HFFc6 (cell line): Measurements from ENCODE around the gene DDR2. TPM values are rescaled to one million over a fixed set of nuclear protein-coding genes. Genes with fewer than 3 reads are reported as not detected.

ENCODE experiments used
- DNase-seq: peaks from one replicate; pipeline ENCODE4 v3.0.0-alpha.2; 2018
- H3K27ac Mint-ChIP-seq: 2 replicates; pipeline ENCODE4 v1.8.0; 2020; ENCODE audit warnings: mild to moderate bottlenecking, mixed read lengths
- H3K27me3 Mint-ChIP-seq: 2 replicates; pipeline ENCODE4 v1.8.0; 2021; ENCODE audit warnings: mild to moderate bottlenecking, moderate library complexity, mixed read lengths; ENCODE audit not compliant: insufficient read depth
- H3K36me3 Mint-ChIP-seq: 2 replicates; pipeline ENCODE4 v1.8.0; 2021; ENCODE audit warnings: low read depth, mixed read lengths
- H3K4me1 Mint-ChIP-seq: 2 replicates; pipeline ENCODE4 v1.8.0; 2020; ENCODE audit warnings: low read depth, mixed read lengths
- H3K4me3 Mint-ChIP-seq: 2 replicates; pipeline ENCODE4 v1.8.0; 2020; ENCODE audit warnings: mild to moderate bottlenecking, moderate library complexity, mixed read lengths
- H3K9me3 Mint-ChIP-seq: 2 replicates; pipeline ENCODE4 v1.8.0; 2020; ENCODE audit warnings: mild to moderate bottlenecking, mixed read lengths
- total RNA-seq, 6 experiments: library from RNA; stranded (reverse); fragmentation: NEBNext Ultra II Directional; extraction: Animal tissue kit (Norgen Biotek cat#: 25700); gene quantifications; 2 replicates in 1 of 6; 3 replicates in 5 of 6; pipeline ENCODE4 v1.2.3, GENCODE V29; 2021
- TF ChIP-seq, protein P1 (sequence below): fragments of 200-600 bp; sonication (generic); IDR thresholded peaks from 2 replicates; pipeline ENCODE4 v1.5.0; 2021; ENCODE audit warnings: antibody characterized with exemption, mild to moderate bottlenecking

The DDR2 gene
- total RNA-seq, 6 experiments from 2014 or later = 154 to 218 (median 187) TPM

DNA sequence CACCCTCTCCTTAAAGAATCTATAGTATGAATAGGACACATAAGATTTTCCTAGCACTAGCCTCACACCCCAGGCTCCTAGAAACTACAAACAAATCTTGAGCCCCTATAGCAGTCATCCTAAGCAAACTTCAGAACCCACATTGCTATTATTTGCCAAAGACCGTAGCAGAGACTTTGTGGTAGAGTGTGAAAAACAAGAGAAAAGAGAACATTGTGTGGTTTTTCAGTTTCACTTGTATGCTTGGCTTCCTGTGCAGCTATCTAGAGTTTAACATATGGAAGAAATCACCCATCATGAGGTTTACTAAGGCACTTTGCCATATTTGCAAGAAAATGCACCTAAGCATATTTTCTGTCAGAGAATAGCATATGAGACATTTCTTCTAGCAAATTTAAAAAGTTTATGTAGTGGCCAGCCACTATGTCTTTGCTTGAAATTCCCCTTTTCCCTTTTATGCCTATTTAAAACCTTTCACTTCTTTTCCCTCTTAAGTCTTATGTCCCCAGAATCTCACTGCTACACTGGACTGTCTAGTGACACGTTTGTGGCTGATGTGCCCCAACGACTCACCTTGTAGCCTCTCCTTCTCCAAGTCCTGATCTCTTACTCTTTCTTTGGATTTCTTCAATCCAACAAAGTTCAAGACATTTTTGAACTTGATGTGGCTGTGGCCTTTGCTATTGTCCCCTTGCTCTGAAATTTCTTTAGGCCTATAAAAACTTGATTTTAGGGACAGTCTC, 203.1 kb downstream of the DDR2 start:
- TF ChIP-seq, protein P1, sequence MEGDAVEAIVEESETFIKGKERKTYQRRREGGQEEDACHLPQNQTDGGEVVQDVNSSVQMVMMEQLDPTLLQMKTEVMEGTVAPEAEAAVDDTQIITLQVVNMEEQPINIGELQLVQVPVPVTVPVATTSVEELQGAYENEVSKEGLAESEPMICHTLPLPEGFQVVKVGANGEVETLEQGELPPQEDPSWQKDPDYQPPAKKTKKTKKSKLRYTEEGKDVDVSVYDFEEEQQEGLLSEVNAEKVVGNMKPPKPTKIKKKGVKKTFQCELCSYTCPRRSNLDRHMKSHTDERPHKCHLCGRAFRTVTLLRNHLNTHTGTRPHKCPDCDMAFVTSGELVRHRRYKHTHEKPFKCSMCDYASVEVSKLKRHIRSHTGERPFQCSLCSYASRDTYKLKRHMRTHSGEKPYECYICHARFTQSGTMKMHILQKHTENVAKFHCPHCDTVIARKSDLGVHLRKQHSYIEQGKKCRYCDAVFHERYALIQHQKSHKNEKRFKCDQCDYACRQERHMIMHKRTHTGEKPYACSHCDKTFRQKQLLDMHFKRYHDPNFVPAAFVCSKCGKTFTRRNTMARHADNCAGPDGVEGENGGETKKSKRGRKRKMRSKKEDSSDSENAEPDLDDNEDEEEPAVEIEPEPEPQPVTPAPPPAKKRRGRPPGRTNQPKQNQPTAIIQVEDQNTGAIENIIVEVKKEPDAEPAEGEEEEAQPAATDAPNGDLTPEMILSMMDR = no peak
- no peak overlapping the region for H3K4me3 Mint-ChIP-seq
- peaks cover 6% of the 10 kb centered on the region; the same call in 1 of the 2 replicates for H3K36me3 Mint-ChIP-seq
- H3K27me3 Mint-ChIP-seq = peaks cover 13% of the 10 kb centered on the region
- no peak for DNase-seq
- H3K4me1 Mint-ChIP-seq = peaks cover 20% of the 10 kb centered on the region
- peaks cover 16% of the 10 kb centered on the region for H3K9me3 Mint-ChIP-seq
- no peak overlapping the region for H3K27ac Mint-ChIP-seq

Other genes with a start within 250 kb of the DDR2 start
- not detected for gene SH2D1B, start 220.3 kb upstream of the DDR2 start, total RNA-seq
- gene UHMK1, start 134.6 kb upstream of the DDR2 start, total RNA-seq = 100 to 1,000 TPM in 4 of 6 experiments, 10 to 100 TPM in 2; 97.6 to 121 (median 105) TPM
- 100 to 1,000 TPM; 105 to 192 (median 117) TPM for gene UAP1, start 70.7 kb upstream of the DDR2 start, total RNA-seq
- 1 to 10 TPM; 3.1 to 6.2 (median 4.4) TPM for gene HSD17B7, start 158.2 kb downstream of the DDR2 start, total RNA-seq
- under 1 TPM in 3 of 6 experiments, not detected in 3; 0.07 to 0.21 (median 0.14) TPM for gene CCDC190, start 228.7 kb downstream of the DDR2 start, total RNA-seq